Panc1 (cell line): ENCODE data around the gene MEGF8. TPM values are rescaled to one million over a fixed set of nuclear protein-coding genes. Genes with fewer than 3 reads are reported as not detected.

ENCODE experiments used
- ATAC-seq: fragments of 200-7000 bp; cut with Tn5 transposase; 2 replicates; pipeline ENCODE4 v1.9.1; 2020; ENCODE audit warnings: mild to moderate bottlenecking, moderate library complexity
- BruUV-seq: library from RNA; stranded (reverse); fragments of 400-500 nt; replicated peaks from 2 replicates; lab custom pipeline; 2021; lab: Mats Ljungman, UMichigan
- CTCF ChIA-PET: fragments of 300-600 bp; sonication (Branson Sonifier 250); formaldehyde crosslinking; loops from one replicate; lab custom pipeline; 2022; ENCODE audit warnings: antibody characterized with exemption; lab: Charles Lee
- POLR2A ChIA-PET: fragments of 300-600 bp; sonication (Branson Sonifier 250); formaldehyde crosslinking; loops from one replicate; lab custom pipeline; 2022; ENCODE audit warnings: antibody characterized with exemption; lab: Charles Lee
- DNase-seq: peaks from one replicate; pipeline ENCODE4 v3.0.0-alpha.2; 2010; ENCODE audit warnings: low read depth, low spot score
- H3K27ac ChIP-seq: 2 replicates; pipeline ENCODE4 v1.5.1; 2011; ENCODE audit warnings: mild to moderate bottlenecking, low read length, inconsistent platforms
- H3K27me3 ChIP-seq: fragments of 200-500 bp; sonication (Bioruptor generic); 2 replicates; pipeline ENCODE4 v1.6.0; 2014; ENCODE audit warnings: low read length, inconsistent platforms; ENCODE audit not compliant: control insufficient read depth, insufficient read depth
- H3K36me3 ChIP-seq: fragments of 200-500 bp; sonication (Bioruptor generic); 2 replicates; pipeline ENCODE4 v1.5.1; 2014; ENCODE audit warnings: inconsistent platforms, mild to moderate bottlenecking, low read length, moderate library complexity; ENCODE audit not compliant: control insufficient read depth, insufficient read depth
- H3K4me1 ChIP-seq: 2 replicates; pipeline ENCODE4 v1.5.1; 2011; ENCODE audit warnings: inconsistent platforms, mild to moderate bottlenecking, low read length, moderate library complexity; ENCODE audit not compliant: control insufficient read depth, insufficient read depth
- H3K4me3 ChIP-seq, 2 experiments: 2 replicates each; pipeline ENCODE4 v1.5.1; 2011 to 2012; ENCODE audit warnings: low read depth in 2 of 2, low read length in 2 of 2, mild to moderate bottlenecking in 2 of 2, inconsistent platforms in 1 of 2, moderate library complexity in 1 of 2
- H3K9me3 ChIP-seq: fragments of 200-500 bp; sonication (Bioruptor generic); 2 replicates; pipeline ENCODE4 v1.5.1; 2014; ENCODE audit warnings: low read depth, mild to moderate bottlenecking, inconsistent platforms, low read length, moderate library complexity; ENCODE audit not compliant: control insufficient read depth, insufficient read depth
- POLR2AphosphoS5 ChIP-seq: IDR thresholded peaks from 2 replicates; pipeline ENCODE4 v1.6.1; 2012; ENCODE audit warnings: mild to moderate bottlenecking, low read depth, low read length, moderate library complexity
- SIN3A ChIP-seq: IDR thresholded peaks from 2 replicates; pipeline ENCODE4 v1.6.1; 2012; ENCODE audit warnings: low read depth, mild to moderate bottlenecking, low read length, moderate library complexity, borderline replicate concordance; ENCODE audit not compliant: insufficient read depth
- TCF7L2 ChIP-seq: IDR thresholded peaks from 2 replicates; pipeline ENCODE4 v1.6.1; 2011; ENCODE audit warnings: mild to moderate bottlenecking, low read depth, low read length, inconsistent platforms
- in situ Hi-C: cut with HindIII; loops from 2 replicates; pipeline ENCODE4 v1.10.0; 2016; ENCODE audit warnings: low sequenced_read_pairs, low pct_unique_long_range_greater_than_20kb
- intact Hi-C: fragments of 100-400 bp; cut with micrococcal nuclease; formaldehyde crosslinking; loops from one replicate; pipeline ENCODE4 v1.10.0; 2022; ENCODE audit not compliant: unreplicated experiment
- total RNA-seq: library from RNA; stranded (reverse); gene quantifications from one replicate; pipeline ENCODE4 v1.2.1, GENCODE V29; 2021; ENCODE audit not compliant: unreplicated experiment
- TF ChIP-seq, protein P1 (sequence below): fragments of 450-650 bp; IDR thresholded peaks from 2 replicates; pipeline ENCODE4 v1.5.1; 2017; ENCODE audit warnings: mild to moderate bottlenecking
- TF ChIP-seq, protein P2 (sequence below), 2 experiments: IDR thresholded peaks; 2 replicates each; pipeline ENCODE4 v1.6.1; 2011 to 2012; ENCODE audit warnings: low read depth in 2 of 2, control low read depth in 1 of 2, low read length in 1 of 2, mild to moderate bottlenecking in 1 of 2, moderate library complexity in 1 of 2; ENCODE audit not compliant: insufficient read depth in 1 of 2

The MEGF8 gene
- total RNA-seq, 1 experiment from 2014 or later, result 14.2 TPM

DNA sequence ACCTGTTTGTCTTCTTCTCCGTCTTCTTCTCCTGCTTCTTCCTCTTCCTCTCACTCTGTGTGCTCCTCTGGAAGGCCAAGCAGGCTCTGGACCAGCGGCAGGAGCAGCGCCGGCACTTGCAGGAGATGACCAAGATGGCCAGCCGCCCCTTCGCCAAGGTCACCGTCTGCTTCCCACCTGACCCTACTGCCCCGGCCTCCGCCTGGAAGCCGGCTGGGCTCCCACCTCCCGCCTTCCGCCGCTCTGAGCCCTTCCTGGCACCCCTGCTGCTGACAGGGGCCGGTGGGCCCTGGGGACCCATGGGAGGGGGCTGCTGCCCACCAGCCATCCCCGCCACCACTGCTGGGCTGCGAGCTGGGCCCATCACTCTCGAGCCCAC, 50.7 kb downstream of the MEGF8 start:
- no peak for ATAC-seq
- H3K9me3 ChIP-seq, result no peaks in the 10 kb centered on the region
- H3K36me3 ChIP-seq, result no peaks in the 10 kb centered on the region
- no peak for DNase-seq
- no peaks in the 10 kb centered on the region for H3K27me3 ChIP-seq
- intact Hi-C loops, result no loop called here
- in situ Hi-C loops, result no loop called here
- BruUV-seq, result no TSS peak
- no peak overlapping the region for H3K4me3 ChIP-seq
- no peak overlapping the region for H3K27ac ChIP-seq
- TF ChIP-seq SIN3A (no peak), POLR2AphosphoS5 (no peak), TCF7L2 (no peak)
- TF ChIP-seq, protein P1, sequence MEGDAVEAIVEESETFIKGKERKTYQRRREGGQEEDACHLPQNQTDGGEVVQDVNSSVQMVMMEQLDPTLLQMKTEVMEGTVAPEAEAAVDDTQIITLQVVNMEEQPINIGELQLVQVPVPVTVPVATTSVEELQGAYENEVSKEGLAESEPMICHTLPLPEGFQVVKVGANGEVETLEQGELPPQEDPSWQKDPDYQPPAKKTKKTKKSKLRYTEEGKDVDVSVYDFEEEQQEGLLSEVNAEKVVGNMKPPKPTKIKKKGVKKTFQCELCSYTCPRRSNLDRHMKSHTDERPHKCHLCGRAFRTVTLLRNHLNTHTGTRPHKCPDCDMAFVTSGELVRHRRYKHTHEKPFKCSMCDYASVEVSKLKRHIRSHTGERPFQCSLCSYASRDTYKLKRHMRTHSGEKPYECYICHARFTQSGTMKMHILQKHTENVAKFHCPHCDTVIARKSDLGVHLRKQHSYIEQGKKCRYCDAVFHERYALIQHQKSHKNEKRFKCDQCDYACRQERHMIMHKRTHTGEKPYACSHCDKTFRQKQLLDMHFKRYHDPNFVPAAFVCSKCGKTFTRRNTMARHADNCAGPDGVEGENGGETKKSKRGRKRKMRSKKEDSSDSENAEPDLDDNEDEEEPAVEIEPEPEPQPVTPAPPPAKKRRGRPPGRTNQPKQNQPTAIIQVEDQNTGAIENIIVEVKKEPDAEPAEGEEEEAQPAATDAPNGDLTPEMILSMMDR, result no peak
- TF ChIP-seq, protein P2, sequence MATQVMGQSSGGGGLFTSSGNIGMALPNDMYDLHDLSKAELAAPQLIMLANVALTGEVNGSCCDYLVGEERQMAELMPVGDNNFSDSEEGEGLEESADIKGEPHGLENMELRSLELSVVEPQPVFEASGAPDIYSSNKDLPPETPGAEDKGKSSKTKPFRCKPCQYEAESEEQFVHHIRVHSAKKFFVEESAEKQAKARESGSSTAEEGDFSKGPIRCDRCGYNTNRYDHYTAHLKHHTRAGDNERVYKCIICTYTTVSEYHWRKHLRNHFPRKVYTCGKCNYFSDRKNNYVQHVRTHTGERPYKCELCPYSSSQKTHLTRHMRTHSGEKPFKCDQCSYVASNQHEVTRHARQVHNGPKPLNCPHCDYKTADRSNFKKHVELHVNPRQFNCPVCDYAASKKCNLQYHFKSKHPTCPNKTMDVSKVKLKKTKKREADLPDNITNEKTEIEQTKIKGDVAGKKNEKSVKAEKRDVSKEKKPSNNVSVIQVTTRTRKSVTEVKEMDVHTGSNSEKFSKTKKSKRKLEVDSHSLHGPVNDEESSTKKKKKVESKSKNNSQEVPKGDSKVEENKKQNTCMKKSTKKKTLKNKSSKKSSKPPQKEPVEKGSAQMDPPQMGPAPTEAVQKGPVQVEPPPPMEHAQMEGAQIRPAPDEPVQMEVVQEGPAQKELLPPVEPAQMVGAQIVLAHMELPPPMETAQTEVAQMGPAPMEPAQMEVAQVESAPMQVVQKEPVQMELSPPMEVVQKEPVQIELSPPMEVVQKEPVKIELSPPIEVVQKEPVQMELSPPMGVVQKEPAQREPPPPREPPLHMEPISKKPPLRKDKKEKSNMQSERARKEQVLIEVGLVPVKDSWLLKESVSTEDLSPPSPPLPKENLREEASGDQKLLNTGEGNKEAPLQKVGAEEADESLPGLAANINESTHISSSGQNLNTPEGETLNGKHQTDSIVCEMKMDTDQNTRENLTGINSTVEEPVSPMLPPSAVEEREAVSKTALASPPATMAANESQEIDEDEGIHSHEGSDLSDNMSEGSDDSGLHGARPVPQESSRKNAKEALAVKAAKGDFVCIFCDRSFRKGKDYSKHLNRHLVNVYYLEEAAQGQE (IDR thresholded peaks at IDR 0.05; ENCODE audit: insufficient read depth in 1 of 2, low read depth in 2 of 2, low read length in 1 of 2), result no peak
- ChIA-PET POLR2A (no interaction called here), CTCF (no interaction called here)
- no peaks in the 10 kb centered on the region for H3K4me1 ChIP-seq

DNA sequence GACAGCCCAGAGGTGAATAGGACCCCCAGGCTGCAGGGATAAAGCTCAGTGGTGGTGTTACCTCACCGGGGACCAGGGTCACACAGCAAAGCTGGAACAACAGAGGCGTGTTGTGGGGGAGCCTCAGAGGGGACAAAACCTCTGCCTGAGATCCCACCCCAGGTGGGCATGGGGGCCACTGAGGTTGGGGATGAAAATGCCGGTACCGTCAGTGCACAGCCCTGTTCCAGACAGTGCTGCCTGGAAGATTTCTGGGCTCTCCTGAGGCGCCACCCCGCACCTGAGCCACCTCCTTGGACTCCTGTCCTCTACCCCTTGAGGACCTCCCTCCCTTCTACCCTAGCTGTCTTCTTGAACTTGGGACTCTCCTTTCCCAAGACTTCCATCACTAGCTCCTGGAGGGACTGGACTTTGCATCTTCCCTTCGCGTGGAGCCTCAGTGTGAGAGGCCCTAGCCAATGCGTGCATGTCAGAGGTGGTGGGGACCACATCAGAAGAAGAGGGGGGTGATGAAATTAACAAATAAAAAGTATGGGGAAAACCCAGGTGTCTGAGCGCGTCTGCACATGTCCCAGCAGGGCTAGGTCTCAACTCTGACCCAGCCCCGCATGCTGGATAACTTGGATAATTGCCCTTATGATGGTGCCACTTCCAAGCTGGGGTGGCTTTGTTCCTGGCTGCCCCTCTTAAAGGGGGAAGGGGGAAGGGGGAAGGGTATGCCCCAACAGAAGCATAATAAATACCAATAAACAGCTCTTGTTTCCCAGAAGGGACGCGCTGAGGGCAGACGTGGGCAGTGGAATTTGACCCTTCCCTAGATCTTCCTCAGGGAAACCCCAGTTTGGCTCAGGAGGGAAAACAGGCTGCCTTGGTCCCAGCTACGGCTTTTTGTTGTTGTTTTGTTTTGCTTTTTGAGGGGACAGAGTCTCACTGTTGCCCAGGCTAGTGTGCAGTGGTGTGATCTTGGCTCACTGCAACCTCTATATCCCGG, 53.1 kb downstream of the MEGF8 start:
- no peak for ATAC-seq
- in situ Hi-C loops, result no loop called here

More for the DNA sequence above, 53.1 kb downstream of the MEGF8 start:
- TF ChIP-seq, protein P2 (IDR thresholded peaks at IDR 0.05; ENCODE audit: insufficient read depth in 1 of 2, low read depth in 2 of 2, low read length in 1 of 2), result no peak
- TF ChIP-seq SIN3A (no peak), POLR2AphosphoS5 (no peak), TCF7L2 (no peak)
- TF ChIP-seq, protein P1, result no peak
- POLR2A ChIA-PET, result interaction anchor here (0.6 kb wide), 2 partner anchors 318 to 1158 kb away, joined by 6 read pairs; no protein-coding TSS in a partner anchor
- CTCF ChIA-PET, result interaction anchor here (0.6 kb wide), 1 partner anchor 147 kb away, joined by 6 read pairs; no protein-coding TSS in a partner anchor
- no peaks in the 10 kb centered on the region for H3K9me3 ChIP-seq
- H3K27me3 ChIP-seq, result no peaks in the 10 kb centered on the region
- H3K4me3 ChIP-seq, result no peak overlapping the region
- no peak for DNase-seq
- no TSS peak for BruUV-seq
- H3K4me1 ChIP-seq, result no peaks in the 10 kb centered on the region
- no peaks in the 10 kb centered on the region for H3K36me3 ChIP-seq
- intact Hi-C loops, result no loop called here
- H3K27ac ChIP-seq, result no peak overlapping the region
